Activated T-helper 9 cell treated with anti-CD3 and anti-CD28 coated beads, Interleukin-2, amount 50 U/mL, for 16 hours (primary cell): ENCODE data around the gene BACH2.

Experiments used
- DNase-seq: peaks from one replicate; pipeline ENCODE4 v3.0.0-alpha.2; 2020; ENCODE audit warnings: low read depth

BACH2 gene

GRCh38 chr6:89888871-89889270 lies 407.8 kb downstream of the BACH2 start:
- DNase-seq, result no peak

- no peak for DNase-seq
These were observed 408.5 kb downstream of the BACH2 start for GRCh38 chr6:89888138-89888514.

- DNase-seq, result no peak
These were observed 409.0 kb downstream of the BACH2 start for GRCh38 chr6:89887452-89888137.

- no peak for DNase-seq
These were observed 410.1 kb downstream of the BACH2 start for GRCh38 chr6:89886378-89887120.
